Parathyroid adenoma (tissue), 2 donors: ENCODE data around the gene MCF2.

Source experiments
- H2AFZ ChIP-seq: fragments of 300-600 bp; sonication (generic); one replicate; pipeline ENCODE4 v1.7.0; 2017; ENCODE audit warnings: antibody characterized with exemption, mild to moderate bottlenecking
- H3K27ac ChIP-seq: fragments of 300-600 bp; sonication (generic); one replicate; pipeline ENCODE4 v1.7.0; 2017
- H3K27me3 ChIP-seq: fragments of 300-600 bp; sonication (generic); one replicate; pipeline ENCODE4 v1.7.0; 2017; ENCODE audit warnings: low read length; ENCODE audit not compliant: control insufficient read depth, insufficient read depth
- H3K36me3 ChIP-seq: fragments of 300-600 bp; sonication (generic); one replicate; pipeline ENCODE4 v1.7.0; 2017; ENCODE audit warnings: low read length; ENCODE audit not compliant: control insufficient read depth, insufficient read depth
- H3K4me1 ChIP-seq: fragments of 300-600 bp; sonication (generic); one replicate; pipeline ENCODE4 v1.7.0; 2017; ENCODE audit warnings: control low read depth
- H3K4me2 ChIP-seq: fragments of 300-600 bp; sonication (generic); one replicate; pipeline ENCODE4 v1.7.0; 2017; ENCODE audit warnings: low read length
- H3K4me3 ChIP-seq: fragments of 300-600 bp; sonication (generic); one replicate; pipeline ENCODE4 v1.7.0; 2017; ENCODE audit warnings: low read depth, low read length
- H3K79me2 ChIP-seq: fragments of 300-600 bp; sonication (generic); one replicate; pipeline ENCODE4 v1.7.0; 2017; ENCODE audit warnings: control low read depth
- H3K9ac ChIP-seq: fragments of 300-600 bp; sonication (generic); one replicate; pipeline ENCODE4 v1.7.0; 2017; ENCODE audit warnings: mild to moderate bottlenecking
- H3K9me3 ChIP-seq: fragments of 300-600 bp; sonication (generic); one replicate; pipeline ENCODE4 v1.7.0; 2017; ENCODE audit warnings: low read length; ENCODE audit not compliant: control insufficient read depth
- TF ChIP-seq, protein P1 (sequence below): fragments of 300-600 bp; sonication (generic); IDR thresholded peaks from one replicate; pipeline ENCODE4 v1.7.0; 2017; ENCODE audit warnings: antibody characterized with exemption, mild to moderate bottlenecking
- donor health status: primary hyperparathyroidism.

MCF2 gene

DNA sequence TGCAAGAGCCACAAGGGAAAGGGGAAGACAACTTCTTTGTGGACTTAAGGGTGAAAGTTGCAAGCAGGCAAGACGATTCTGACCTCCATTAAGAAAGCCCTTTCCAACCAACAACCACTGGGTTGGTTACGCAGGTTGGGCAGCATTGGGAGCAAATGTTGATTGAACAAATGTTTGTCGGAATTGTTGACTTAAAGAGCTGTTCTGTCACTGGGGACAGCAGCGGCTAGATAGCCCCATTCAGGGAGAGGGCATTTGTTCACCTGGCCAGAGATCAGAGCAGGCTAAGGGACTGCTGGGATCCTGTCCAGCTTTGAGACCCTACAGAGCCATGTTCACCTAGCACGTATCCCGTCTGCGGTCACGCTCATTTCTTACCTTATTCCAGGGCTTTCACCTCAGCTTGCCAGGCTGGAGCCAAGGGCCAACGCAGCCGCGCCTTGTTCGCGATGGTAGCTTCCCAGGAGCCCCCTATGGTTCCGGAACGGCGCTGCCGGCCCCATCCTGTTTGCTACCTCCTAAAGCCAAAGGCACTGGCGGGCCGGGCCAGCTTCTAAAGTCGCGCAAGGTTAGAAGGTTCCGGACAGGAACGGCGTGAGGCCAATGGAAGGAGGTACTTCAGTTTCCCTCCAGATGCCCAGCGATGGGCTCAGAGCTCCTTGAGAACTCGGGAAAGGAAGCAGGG lies 152.8 kb downstream of the MCF2 start:
- TF ChIP-seq, protein P1, sequence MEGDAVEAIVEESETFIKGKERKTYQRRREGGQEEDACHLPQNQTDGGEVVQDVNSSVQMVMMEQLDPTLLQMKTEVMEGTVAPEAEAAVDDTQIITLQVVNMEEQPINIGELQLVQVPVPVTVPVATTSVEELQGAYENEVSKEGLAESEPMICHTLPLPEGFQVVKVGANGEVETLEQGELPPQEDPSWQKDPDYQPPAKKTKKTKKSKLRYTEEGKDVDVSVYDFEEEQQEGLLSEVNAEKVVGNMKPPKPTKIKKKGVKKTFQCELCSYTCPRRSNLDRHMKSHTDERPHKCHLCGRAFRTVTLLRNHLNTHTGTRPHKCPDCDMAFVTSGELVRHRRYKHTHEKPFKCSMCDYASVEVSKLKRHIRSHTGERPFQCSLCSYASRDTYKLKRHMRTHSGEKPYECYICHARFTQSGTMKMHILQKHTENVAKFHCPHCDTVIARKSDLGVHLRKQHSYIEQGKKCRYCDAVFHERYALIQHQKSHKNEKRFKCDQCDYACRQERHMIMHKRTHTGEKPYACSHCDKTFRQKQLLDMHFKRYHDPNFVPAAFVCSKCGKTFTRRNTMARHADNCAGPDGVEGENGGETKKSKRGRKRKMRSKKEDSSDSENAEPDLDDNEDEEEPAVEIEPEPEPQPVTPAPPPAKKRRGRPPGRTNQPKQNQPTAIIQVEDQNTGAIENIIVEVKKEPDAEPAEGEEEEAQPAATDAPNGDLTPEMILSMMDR: no peak

DNA sequence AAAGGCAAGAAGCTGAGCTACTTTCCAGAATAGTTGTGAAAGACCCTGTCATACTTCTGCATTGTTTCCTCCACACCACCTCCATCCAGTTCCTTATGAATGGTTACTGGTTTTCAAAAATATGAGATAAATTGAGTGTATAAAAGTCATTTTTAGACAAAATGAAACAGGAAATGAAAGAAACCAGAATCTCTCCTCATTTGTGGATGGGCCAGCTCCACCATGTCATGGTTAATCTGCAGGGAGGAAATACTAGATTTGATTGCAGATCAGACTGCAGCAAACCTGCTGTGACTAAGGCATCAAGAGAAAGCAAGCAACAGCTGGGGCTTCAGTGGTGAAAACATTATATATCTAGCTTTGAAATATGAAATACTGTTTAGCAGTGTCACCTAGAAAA lies 153.6 kb downstream of the MCF2 start:
- Histone ChIP-seq H3K9ac (no peak overlapping the region), H3K4me3 (no peak overlapping the region), H3K9me3 (no peaks in the 10 kb centered on the region), H3K27me3 (no peaks in the 10 kb centered on the region), H3K79me2 (no peaks in the 10 kb centered on the region), H3K4me1 (no peaks in the 10 kb centered on the region), H2AFZ (no peak overlapping the region), H3K36me3 (no peaks in the 10 kb centered on the region), H3K4me2 (no peak overlapping the region), H3K27ac (no peak overlapping the region)
- TF ChIP-seq, protein P1: no peak

More for the DNA sequence above, 152.8 kb downstream of the MCF2 start:
- Histone ChIP-seq H3K9ac (no peak overlapping the region), H3K4me3 (no peak overlapping the region), H3K27ac (no peak overlapping the region), H3K79me2 (no peaks in the 10 kb centered on the region), H3K9me3 (no peaks in the 10 kb centered on the region), H3K27me3 (no peaks in the 10 kb centered on the region), H3K4me2 (no peak overlapping the region), H2AFZ (no peak overlapping the region), H3K36me3 (no peaks in the 10 kb centered on the region), H3K4me1 (no peaks in the 10 kb centered on the region)

DNA sequence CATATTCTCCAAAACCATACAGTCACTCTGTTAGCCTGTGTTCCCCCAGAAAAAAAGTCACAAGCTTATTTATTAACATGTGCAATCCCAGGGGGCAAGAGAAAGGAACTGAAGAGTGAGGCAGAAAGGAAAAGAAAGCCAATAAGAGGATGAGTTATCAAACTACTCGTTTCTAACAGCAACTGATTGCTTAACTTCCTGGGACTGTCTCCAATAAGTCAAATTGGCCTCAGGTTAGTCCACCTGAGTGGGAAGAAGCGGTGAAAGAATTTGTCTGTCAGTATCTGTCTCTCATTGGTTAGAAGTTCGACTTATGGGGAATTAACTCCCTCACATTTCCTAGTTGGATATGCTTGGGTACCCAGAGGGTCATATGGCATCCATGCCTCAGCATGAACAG lies 163.4 kb downstream of the MCF2 start:
- Histone ChIP-seq H3K4me1 (no peaks in the 10 kb centered on the region), H3K9ac (no peak overlapping the region), H3K4me2 (no peak overlapping the region), H3K36me3 (no peaks in the 10 kb centered on the region), H3K4me3 (no peak overlapping the region), H3K27ac (no peak overlapping the region), H3K9me3 (no peaks in the 10 kb centered on the region), H3K79me2 (no peaks in the 10 kb centered on the region), H2AFZ (no peak overlapping the region), H3K27me3 (no peaks in the 10 kb centered on the region)
- TF ChIP-seq, protein P1: no peak

DNA sequence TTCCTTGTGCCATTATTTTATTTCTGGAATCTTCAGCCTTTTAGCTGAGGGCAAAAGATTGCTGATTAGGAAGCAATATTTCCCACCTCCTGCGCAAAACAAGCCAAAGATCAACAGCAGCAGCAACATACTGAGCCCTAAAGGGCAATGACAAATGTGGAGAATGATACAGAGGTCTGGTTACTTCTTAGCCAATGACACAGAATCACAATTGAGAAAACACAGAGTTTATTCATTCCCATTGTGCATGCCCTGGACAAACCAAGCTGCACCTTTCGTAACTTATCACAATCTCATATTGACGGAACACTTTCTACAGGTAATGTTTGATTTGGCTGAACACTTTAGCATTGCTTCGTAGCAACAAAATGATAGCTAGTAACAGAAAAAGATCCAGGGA lies 164.0 kb downstream of the MCF2 start:
- TF ChIP-seq, protein P1: no peak
- Histone ChIP-seq H3K4me3 (no peak overlapping the region), H3K4me1 (no peaks in the 10 kb centered on the region), H3K9me3 (no peaks in the 10 kb centered on the region), H3K27me3 (no peaks in the 10 kb centered on the region), H3K27ac (no peak overlapping the region), H3K36me3 (no peaks in the 10 kb centered on the region), H2AFZ (no peak overlapping the region), H3K4me2 (no peak overlapping the region), H3K79me2 (no peaks in the 10 kb centered on the region), H3K9ac (no peak overlapping the region)

DNA sequence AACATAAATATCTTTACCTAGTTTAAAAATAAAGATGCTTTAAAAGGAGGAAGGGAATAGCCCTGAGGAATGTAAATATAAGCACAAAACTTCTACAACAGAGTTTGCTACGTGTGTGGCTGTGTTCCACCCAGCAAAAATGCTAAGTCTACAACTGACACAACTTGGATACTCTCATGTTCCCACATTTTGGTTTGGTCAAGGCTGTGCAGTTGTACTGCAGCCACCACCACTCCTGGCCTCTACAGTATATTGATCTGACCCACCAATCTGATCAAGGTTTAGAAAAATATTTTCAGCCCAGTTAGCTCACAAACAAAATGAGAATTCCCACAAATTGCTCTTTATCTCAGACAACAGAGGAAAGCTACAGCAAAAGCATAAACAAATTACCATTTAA lies 165.3 kb downstream of the MCF2 start:
- Histone ChIP-seq H3K4me1 (no peaks in the 10 kb centered on the region), H3K36me3 (no peaks in the 10 kb centered on the region)

More for the DNA sequence above, 165.3 kb downstream of the MCF2 start:
- Histone ChIP-seq H3K27ac (no peak overlapping the region), H3K4me3 (no peak overlapping the region), H3K79me2 (no peaks in the 10 kb centered on the region), H3K4me2 (no peak overlapping the region), H3K27me3 (no peaks in the 10 kb centered on the region), H3K9me3 (no peaks in the 10 kb centered on the region), H2AFZ (no peak overlapping the region), H3K9ac (no peak overlapping the region)
- TF ChIP-seq, protein P1: no peak
